Measurements from ENCODE around the gene ASS1. TPM values are rescaled to one million over a fixed set of nuclear protein-coding genes. Genes with fewer than 3 reads are reported as not detected.

ASS1 gene
- total and polyA plus RNA-seq, 2 of the 13 experiments (the other 11 are each of a cell fraction or from before 2014, with no cell fraction given) = 77.6 to 122 TPM

DNA sequence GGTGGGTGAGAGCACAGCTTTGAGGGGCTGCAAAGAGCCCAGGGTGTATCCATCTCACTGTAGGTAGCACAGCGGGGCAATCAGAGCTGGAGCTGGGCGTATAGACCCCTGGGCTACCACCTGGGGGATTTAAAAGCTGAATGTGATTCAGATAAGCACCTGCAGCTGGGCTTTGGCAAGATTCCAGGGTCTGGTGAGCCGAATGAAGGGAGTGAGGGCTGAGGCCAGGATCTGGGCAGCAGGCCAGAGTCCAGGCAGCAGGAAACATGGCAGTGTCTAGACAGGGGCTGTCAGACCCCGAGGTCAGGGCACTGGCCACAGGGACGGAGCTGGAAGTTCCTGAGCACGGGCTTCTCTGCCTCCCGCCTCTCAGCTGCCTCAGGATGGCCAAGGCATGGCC is 8.7 kb downstream of the ASS1 start (continued):
- no peak for TF ChIP-seq HNRNPK (IDR thresholded peaks at IDR 0.05; ENCODE audit: low read depth, low read length, poor library complexity, severe bottlenecking)
- TF ChIP-seq ZNF574 (CRISPR knock-in tag; IDR thresholded peaks at IDR 0.05) = no peak
- TF ChIP-seq ZBTB7A (CRISPR knock-in tag; IDR thresholded peaks at IDR 0.05) = 0 out of 2 replicates have a peak, but pooled peaks have one; percentile 11
- TF ChIP-seq ZNF883 (CRISPR knock-in tag; IDR thresholded peaks at IDR 0.05; ENCODE audit: not compliant biosample characterization) = no peak
- TF ChIP-seq SALL1 (CRISPR knock-in tag; IDR thresholded peaks at IDR 0.05) = peak; percentile 39
- TF ChIP-seq ARID4A (CRISPR knock-in tag; IDR thresholded peaks at IDR 0.05; ENCODE audit: borderline replicate concordance) = no peak; the same call in 1 of the 2 replicates
- TF ChIP-seq GLI4 (CRISPR knock-in tag; IDR thresholded peaks at IDR 0.05; ENCODE audit: borderline replicate concordance) = no peak
- TF ChIP-seq TEAD3 (CRISPR knock-in tag; optimal IDR thresholded peaks at IDR 0.05; ENCODE audit: borderline replicate concordance) = no peak
- TF ChIP-seq, protein P1, sequence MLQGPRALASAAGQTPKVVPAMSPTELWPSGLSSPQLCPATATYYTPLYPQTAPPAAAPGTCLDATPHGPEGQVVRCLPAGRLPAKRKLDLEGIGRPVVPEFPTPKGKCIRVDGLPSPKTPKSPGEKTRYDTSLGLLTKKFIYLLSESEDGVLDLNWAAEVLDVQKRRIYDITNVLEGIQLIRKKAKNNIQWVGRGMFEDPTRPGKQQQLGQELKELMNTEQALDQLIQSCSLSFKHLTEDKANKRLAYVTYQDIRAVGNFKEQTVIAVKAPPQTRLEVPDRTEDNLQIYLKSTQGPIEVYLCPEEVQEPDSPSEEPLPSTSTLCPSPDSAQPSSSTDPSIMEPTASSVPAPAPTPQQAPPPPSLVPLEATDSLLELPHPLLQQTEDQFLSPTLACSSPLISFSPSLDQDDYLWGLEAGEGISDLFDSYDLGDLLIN (CRISPR knock-in tag; IDR thresholded peaks at IDR 0.05; ENCODE audit: borderline replicate concordance) = no peak
- no peak for TF ChIP-seq CHCHD3 (CRISPR knock-in tag; IDR thresholded peaks at IDR 0.05)
- peak; percentile 18; the same call in 1 of the 2 replicates for TF ChIP-seq PAXIP1 (CRISPR knock-in tag; conservative IDR thresholded peaks at IDR 0.05)
- TF ChIP-seq, protein P2, sequence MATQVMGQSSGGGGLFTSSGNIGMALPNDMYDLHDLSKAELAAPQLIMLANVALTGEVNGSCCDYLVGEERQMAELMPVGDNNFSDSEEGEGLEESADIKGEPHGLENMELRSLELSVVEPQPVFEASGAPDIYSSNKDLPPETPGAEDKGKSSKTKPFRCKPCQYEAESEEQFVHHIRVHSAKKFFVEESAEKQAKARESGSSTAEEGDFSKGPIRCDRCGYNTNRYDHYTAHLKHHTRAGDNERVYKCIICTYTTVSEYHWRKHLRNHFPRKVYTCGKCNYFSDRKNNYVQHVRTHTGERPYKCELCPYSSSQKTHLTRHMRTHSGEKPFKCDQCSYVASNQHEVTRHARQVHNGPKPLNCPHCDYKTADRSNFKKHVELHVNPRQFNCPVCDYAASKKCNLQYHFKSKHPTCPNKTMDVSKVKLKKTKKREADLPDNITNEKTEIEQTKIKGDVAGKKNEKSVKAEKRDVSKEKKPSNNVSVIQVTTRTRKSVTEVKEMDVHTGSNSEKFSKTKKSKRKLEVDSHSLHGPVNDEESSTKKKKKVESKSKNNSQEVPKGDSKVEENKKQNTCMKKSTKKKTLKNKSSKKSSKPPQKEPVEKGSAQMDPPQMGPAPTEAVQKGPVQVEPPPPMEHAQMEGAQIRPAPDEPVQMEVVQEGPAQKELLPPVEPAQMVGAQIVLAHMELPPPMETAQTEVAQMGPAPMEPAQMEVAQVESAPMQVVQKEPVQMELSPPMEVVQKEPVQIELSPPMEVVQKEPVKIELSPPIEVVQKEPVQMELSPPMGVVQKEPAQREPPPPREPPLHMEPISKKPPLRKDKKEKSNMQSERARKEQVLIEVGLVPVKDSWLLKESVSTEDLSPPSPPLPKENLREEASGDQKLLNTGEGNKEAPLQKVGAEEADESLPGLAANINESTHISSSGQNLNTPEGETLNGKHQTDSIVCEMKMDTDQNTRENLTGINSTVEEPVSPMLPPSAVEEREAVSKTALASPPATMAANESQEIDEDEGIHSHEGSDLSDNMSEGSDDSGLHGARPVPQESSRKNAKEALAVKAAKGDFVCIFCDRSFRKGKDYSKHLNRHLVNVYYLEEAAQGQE (IDR thresholded peaks at IDR 0.05; ENCODE audit: borderline replicate concordance in 1 of 2, low read depth in 1 of 2, low read length in 2 of 2) = no peak
- no peak for TF ChIP-seq RBAK (CRISPR knock-in tag; IDR thresholded peaks at IDR 0.05)

Data from HepG2 (cell line).